HuH-7.5 (cell line): ENCODE measurements around the gene KASH5.
"Not testable (repeated sequence)": the region's sequence is repeated elsewhere in the genome, so short reads cannot be mapped to it uniquely, and the experiment has no call there.

ENCODE experiments used
- DNase-seq: peaks from one replicate; pipeline ENCODE4 v3.0.0; 2011; ENCODE audit warnings: low spot score

Gene KASH5

DNA sequence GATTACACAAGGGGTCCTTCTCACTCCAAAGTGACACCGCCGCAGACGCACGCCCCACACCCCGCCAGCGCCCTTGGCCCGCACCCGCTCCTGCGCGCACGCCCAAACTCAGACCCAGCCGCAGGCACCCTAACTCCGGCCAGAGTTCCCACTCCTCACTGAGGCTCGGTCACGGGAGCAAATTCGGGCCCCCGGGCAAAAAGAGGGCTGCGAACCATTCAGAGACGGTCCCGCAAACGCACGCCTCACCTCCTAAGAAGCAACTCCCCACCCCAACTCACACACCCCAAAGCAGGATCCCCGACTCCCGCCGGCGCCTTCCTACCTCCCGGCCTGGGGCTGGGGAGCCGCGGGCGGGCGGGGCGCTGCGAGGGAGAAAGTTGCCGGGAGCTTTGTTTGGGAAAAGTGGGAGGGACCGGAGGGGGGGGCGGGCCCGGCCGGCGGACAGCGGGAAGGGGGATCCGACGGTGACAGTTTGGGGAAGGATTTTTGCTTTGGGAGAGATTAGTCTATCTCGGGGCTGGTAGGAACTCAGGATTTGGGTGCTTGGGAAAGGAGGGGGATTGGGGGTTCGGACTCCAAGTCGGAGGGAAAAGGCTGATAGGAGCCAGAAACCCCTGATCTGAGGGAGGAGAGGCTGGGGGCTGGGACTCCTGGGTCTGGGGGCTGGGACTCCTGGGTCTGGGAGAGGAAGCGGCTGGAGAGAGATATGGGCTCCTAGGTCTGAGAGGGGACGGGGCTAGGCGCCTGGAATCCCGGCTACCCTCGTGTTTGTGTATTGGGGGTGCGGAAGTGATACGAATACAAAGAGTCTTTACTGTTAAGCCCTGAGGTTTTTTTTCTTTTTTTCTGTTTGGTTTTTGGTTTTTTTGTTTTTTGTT is 25.8 kb upstream of the KASH5 start, which contains the start of gene TEAD2:
Gene TEAD2, minus strand, starts transcription at position 369 of the 881 bp plus-strand sequence. CDS start 2,341 bp downstream, outside the sequence.
- peak; percentile 75 for DNase-seq

DNA sequence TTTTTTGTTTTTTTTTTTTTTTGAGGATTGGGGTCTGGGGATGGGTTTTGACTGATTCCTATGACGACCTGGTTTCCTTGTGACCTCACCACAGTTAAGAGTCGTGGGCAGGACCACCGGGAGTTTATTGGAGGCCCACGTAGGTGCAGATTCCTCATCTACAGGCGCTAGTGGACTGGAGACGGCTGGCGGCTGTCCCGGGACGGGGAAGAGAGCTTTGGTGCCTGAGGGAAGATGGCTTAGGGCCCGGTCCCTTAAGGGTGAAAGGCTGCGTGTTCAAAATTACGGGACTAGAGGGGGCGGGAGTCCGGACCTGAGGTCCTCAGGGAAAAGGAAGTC is 25.2 kb upstream of the KASH5 start:
- DNase-seq, result peak; percentile 51

DNA sequence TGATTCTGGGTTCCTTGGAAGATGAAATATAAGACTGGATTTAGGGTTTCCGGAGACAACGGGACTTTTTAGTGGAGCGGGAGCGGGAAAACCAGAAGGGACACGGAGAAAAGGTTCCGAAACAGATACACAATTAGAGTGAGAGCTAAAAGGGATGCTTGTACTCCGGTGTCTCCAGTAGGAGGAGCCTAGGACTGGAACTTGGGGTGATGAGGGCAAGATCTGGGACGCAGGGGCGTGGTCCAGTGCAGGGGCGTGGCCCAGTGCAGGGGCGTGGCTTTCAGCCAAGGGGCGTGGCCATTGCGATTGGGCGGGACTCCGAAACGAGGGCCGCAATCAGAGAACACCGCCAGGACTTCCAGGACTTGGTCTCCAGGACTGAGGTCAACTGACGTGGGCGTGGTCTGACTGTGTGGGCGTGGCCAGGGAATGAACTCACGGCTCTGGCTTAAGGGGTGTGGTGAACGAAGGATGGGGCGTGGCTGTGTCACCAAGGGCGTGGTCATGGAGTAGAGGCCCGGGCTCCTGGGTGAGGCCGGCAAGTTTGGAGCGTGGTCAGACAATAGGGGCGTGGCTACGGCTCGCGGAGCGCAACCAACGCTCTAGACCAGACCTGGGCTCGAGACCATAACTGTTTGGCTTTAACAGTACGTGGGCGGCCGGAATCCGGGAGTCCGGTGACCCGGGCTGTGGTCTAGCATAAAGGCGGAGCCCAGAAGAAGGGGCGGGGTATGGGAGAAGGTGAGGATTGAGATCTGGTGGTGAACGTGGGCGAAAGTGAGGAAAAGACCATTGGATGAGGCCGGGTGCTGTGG is 24.6 kb upstream of the KASH5 start, which contains the start of gene DKKL1:
Gene DKKL1, plus strand, starts transcription at position 610 of the 815 bp plus-strand sequence. Its CDS starts 122 bp downstream, at position 732.
- peak; percentile 97 for DNase-seq

DNA sequence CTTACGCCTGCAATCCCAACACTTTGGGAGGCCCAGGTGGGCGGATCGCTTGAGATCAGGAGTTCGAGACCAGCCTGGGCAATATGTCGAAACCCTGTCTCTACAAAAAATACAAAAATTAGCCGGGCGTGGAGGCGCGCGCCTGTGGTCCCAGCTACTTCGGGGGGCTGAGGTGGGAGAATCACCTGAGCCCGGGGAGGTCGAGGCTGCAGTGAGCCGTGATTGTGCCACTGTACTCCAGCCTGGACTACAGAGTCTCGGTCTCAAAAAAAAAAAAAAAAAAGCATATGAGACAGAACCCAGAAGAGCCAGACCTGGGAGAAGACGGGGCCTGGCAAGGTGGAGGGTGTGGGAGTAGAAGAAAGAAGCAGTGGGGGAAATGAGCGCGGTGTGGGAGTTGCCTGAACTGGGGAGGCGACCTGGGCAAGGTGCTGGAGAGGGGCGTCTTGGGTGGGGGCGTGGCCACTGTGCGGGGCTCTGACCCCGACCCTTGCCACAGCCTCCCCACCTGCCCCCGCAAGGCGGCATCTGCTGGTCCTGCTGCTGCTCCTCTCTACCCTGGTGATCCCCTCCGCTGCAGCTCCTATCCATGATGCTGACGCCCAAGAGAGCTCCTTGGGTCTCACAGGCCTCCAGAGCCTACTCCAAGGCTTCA is 23.8 kb upstream of the KASH5 start:
- no peak for DNase-seq

DNA sequence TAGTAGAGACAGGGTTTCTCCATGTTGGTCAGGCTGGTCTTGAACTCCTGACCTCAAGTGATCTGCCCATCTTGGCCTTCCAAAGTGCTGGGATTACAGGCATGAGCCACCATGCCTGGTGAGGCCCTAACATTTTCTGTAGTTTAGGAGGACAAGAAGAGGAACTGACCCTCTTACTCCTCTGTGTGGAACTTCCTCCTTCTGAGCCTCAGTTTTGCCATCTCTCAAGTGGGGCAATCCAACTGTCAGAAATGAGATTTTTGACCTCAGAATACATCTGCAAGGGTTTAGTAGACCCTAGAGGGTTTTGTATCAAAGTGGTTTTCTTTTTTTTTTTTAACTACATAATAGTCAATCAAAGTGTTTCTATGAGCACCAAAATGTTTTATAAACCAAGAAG is 21.9 kb upstream of the KASH5 start:
- DNase-seq, result no peak

DNA sequence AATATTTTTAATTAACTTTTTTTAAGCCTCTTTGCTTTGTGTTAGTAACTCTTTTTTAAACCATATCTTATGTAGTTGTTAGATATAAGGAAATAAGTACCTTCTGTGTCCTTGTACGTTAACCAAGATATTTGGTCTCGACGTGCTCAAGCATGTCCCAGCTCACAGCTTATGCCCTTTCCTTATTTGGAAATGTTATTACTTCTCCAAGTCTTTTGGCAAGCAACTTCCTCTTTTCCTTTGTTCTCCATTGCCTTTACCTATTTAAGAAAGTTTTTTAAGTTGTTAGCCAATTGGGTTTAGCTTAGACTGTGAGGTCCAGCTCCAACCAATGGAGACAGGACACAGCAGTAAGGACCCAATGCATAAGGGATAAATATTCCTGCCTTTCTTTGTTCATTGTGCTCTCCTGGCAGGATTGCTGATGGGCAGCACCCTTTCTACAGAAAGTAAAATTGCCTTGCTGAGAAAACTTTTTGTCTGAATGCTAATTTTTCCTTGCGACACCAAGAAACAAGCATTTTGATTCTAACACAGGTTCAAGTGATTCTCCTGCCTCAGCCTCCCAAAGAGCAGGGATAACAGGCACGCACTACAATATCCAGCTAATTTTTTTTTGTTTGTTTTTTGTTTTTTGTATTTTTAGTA is 19.2 kb upstream of the KASH5 start:
- DNase-seq, result no peak

DNA sequence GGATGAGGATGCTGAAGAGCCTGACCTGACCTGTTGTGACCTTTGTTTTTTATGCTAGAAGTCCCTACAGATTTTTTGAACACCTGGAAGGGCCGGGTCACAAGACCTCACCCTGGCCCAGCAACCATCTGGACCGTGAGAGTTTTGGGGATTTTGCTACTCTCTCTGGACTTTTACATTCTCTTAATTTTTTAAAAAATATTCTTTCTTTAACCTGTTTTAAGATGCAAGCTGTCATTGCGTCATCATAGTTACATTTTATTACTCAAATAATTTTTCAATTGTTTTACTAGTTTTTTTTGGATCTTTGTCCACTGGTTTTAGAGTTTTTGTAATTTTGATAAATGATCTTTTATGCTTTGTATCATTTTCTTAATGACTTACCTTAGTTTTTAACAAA is 16.9 kb upstream of the KASH5 start:
- no peak for DNase-seq

DNA sequence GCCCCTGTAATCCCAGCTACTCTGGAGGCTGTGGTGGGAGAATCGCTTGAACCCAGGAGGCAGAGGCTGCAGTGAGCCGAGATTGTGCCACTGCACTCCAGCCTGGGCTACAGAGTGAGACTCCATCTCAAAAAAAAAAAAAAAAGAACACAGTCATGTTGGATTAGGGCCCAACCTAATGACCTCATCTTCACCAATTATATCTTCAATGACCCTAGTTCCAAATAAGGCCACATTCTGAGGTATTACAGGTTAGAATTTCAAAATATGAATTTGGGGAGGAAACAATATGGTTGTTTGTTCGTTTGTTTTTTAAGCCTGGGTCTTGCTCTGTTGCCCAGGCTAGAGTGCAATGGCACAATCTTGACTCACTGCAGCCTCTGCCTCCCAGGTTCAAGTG is 14.9 kb upstream of the KASH5 start:
- DNase-seq, result not testable (repeated sequence)

DNA sequence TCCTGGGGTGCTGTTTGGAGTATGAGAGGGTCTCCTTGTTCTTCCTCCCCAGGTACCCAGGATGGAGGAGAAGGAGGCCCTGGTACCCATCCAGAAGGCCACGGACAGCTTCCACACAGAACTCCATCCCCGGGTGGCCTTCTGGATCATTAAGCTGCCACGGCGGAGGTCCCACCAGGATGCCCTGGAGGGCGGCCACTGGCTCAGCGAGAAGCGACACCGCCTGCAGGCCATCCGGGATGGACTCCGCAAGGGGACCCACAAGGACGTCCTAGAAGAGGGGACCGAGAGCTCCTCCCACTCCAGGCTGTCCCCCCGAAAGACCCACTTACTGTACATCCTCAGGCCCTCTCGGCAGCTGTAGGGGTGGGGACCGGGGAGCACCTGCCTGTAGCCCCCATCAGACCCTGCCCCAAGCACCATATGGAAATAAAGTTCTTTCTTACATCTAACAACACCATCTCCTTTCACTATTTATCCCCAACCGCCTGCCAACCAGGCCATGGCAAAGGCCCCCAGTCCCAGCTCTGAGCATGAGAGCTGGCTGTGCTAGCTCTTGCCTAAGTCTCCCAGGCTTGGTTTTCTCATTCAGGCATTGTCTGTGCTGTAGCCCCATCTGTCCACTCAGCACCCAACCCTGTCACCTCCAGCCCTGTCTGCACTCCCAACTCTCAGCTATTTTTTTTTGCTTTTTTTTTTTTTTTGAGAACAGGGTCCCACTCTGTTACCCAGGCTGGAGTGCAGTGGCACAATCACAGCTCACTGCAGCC is 13.2 kb upstream of the KASH5 start:
- no peak for DNase-seq

DNA sequence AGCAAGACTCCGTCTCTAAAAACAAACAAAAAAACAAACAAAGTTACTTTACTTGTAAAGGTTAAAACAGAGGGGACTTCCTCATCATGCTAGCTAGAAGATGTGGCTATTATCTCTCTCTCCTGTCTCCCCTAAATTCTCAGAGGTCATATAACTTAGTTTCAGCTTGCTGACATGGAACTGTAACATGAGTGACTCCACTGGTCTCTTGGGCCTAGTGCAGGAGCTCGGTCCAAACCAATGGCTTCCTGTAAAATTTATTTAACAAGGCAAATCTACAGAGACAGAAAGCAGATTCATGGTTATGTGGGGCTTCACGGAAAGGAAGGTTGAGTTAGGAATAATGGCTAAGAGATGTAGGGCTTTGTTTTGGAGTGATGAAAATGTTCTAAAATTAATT is 9.5 kb upstream of the KASH5 start:
- no peak for DNase-seq

DNA sequence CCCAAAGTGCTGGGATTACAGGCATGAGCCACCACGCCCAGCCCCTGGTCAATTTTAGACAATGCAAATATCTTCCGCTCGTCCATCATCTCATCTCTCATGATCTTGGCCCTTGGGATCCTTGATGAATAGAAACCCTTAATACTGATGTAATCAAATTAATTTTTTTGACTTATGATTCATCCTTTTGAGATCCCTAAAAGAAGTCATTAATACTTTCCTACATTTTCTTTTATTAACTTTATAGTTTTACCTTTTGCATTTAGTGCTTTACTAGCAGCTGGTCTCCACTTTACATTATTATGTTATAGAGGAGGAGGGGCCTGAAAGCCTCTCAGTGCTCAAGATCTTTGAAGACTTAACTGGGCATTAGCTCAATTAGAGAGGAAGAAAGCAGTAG is 7.7 kb upstream of the KASH5 start:
- no peak for DNase-seq

DNA sequence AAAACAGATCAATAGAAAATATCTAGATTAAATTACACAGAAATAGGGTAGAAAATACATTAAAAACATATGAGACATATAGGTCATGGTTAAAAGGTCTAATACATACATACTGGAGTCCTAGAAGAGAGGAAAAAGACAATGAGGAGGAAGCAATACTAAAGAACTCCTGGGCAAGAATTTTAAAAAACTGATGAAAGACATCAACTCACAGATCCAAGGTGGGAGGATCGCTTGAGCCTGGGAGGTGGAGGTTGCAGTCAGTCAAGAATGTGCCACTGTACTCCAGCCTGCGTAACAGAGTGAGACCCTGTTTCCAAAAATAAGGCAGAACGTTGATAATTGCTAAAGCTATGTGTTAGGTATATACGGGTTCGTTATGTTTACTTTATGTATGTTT is 5.4 kb upstream of the KASH5 start:
- no peak for DNase-seq

DNA sequence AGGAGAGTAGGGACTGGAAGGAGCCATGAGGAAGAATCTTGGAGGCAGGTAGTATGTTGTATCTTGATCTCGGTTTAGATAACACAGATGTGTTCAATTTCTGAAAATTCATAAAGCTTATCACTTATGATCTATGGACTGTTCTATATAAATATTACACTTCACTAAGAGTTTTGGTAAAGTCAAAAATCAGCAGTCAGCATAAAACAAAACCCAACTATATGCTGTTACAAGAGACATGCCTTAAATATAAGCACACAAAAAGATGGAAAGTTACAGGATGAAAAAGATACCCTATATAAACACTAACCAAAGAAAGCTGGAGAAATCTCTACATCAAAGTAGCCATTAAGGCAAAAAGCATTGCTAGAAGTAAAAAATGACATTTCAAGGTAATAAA is 4.5 kb upstream of the KASH5 start:
- DNase-seq, result no peak

DNA sequence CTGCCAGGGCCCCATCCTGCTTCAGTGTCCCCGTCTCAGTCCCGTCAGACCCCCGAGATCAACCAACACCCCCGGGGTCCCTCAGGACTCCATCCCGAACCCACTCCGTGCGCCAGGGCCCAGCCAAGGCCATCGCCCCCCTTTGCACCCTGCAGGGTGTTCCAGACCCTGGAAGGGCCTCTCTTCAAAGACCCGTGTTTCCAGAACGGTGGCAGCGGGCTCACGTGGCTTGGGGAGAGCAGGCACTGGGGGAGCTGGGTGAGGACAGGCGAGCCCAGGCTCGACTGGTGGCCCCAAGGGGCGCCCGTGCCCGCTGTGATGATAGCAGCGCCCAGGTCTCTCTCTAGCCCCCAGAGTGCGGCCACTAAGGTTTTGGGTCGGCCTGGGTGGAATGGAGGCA is 1.4 kb downstream of the KASH5 start:
- no peak for DNase-seq

DNA sequence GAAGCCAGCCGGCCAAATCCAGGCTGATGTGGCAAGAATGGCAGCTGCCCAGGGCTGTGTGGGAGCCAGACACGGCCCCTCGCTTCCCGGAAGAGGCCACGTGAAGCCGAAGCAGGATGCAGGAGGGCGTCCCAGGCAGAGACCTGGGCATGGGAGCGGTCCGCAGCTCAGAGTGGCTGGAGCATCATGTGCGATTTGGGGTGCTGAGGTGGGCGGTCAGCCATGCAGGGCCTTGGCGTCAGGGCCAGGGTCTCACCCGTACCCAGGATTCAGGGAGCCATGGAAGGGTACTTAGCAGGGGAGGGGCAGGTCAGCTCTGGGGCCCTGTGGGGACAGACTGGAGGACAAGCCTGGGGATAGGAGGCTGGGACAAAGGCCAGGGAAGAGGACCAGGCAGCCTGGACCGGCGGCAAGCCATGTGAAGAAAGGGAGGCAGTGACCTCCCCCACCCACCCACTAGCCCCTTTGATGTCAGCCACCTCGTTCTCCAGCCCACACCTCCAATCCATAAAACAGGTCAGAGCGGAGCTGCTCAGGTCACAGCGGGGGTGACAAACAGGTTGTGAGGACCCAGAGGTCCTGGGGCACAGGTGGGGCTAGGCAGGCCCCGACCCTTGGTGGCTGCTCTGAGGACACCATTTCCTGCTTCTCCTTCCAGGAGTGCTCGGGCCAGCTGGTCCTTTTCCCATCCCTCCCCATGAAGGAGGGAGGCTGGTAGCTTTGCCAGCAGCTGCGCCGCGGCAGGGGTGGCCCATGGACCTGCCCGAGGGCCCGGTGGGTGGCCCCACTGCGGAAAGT is 2.3 kb downstream of the KASH5 start:
- no peak for DNase-seq

DNA sequence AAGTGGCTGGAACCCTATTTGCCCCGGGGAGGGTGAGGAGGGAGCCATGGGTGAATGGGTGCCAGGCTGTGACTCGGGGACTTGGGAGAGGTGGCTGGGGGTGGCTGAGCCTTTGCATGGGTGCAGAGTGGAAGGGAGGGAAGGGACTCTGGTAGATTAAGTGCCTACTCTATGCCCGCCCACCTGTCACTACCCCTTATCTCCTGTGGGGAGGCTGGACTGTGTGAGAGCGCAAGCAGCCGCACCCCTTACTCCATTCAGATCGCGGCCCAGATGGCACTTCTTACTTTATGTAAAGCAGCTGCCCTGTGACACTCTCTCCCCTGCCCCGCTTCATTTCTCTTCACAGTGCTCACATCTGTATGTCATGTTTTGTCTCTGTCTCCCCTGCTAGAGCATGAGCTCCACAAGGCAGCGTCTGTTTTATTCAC is 2.9 kb downstream of the KASH5 start:
- no peak for DNase-seq

DNA sequence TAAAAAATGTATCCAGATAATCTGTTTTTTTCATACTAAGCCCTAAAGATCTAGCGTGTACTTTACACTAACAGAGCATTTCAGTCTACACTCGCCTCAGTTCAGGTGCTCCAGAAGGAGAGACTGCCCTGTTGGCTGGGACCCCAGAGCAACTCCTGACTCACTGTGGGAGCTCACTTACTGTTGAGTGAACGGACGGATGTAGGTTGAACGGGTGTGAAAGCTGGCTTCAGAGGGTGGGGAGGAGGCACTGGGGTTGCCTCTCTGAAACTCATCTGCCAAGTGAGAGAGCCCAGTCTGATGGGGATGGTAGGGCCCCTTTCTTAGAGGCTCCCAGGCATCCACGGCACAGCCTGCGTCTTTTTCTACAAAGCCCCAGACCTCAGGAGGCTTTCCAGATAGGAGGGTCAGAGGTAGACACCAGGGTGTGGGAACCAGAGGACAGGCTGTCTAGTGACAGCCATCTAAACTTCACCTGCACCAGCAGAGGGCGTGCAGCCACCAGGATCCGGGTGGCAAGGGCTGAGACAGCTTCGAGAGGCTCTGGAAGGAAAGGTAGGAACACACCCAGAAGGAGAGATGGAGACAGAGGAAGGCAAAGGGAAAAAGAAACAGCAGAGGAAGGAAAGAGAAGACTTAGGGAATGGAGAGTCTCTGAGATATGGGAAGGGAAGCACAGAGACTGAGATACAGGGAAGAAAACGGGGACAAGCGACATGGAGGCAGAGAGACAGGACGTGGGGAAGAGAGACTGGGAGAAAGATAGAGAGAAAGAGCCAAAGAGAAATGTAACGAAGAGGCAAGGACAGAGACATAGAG is 3.7 kb downstream of the KASH5 start:
- DNase-seq, result peak; percentile 87

DNA sequence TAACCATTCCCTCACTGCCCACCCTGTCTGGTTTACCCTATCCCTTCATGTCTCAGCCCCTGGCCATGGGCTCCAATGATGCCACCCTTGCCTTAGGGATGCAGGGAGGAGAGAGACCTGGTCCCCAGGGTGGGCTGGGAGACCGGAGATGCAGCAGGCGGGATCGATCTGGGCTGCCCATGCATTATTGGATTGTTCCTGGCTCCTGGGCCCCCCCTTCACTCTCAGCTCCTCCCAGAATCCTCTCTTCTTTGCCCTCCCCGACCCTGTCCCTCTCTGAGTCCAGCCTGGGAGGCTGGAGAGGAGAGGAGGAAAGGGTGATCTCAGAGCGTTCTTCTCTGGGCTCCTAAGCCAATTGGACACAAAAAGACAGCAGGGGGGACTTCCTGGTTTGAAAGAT is 5.8 kb downstream of the KASH5 start:
- no peak for DNase-seq

DNA sequence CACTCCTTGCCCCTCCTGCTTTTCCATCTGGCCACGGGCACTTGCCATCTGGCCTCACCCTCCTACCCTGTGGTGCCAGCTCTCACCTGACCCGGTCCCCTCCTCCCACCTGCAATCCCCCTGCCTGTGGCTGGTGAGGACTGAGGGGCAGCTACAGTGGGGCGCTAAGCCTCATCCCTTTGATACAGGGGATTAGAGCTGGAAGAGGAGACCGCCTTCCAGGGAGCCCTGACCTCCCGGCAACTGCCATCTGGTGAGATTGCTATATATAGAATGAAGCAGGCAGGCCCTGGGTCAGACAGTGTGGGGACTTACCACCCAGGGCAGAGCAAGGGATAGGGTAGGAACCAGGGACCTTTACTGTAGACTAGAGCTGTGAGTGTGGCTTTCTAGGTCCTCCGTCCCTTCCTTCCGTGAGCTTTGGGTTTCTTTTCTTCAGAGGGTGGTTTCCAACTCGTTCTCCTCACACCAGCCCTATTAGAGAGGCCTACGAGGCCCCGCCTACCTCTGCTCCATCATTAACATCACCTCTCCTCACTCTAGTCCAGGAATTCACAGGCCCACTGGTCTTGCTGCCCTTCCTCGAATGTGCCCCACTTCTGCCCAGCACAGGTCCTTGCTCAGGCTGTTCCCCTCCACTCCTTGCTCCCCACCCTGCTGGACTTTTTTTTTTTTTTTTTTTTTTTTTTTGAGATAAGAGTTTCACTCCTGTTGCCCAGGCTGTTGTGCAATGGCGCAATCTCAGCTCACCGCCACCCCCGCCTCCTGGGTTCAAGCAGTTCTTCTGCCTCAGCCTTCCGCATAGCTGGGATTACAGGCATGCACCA is 7.7 kb downstream of the KASH5 start:
- no peak for DNase-seq
